ENCODE data around the gene KDM7A. TPM values are rescaled to one million over a fixed set of nuclear protein-coding genes. Genes with fewer than 3 reads are reported as not detected.

KDM7A gene
- total and polyA plus RNA-seq, 2 of the 8 experiments (the other 6 are each of a cell fraction or from before 2014, with no cell fraction given): 2.2 to 12.5 TPM

DNA sequence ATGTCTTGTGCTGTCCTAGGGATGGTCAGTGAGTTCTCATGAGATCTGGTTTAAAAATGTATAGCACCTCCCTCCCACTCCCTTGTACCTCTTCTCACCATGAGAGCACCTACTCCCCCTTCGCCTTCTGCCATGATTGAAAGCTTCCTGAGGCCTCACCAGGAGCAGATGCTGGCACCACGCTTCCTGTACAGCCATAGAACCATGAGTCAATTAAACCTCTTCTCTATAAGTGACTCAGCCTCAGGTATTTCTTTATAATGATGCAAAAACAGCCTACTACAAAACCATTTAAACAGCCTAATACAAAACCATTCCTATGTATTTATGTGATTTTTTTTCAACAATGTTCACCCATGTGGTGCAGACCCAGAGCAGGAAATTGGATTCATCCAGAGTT is 32.0 kb downstream of the KDM7A start:
- TF ChIP-seq POU5F1 (IDR thresholded peaks at IDR 0.05; ENCODE audit: low read depth, low read length) (no peak), NANOG (IDR thresholded peaks at IDR 0.05; ENCODE audit: insufficient read depth, low read depth, low read length, poor library complexity, severe bottlenecking) (no peak), EGR1 (IDR thresholded peaks at IDR 0.05; ENCODE audit: borderline replicate concordance, low read depth, low read length) (no peak), CTBP2 (IDR thresholded peaks at IDR 0.05; ENCODE audit: borderline replicate concordance, insufficient read depth, insufficient read length, low read length) (no peak), CEBPB (IDR thresholded peaks at IDR 0.05; ENCODE audit: low read depth, low read length) (no peak), TAF7 (optimal IDR thresholded peaks at IDR 0.05; ENCODE audit: borderline replicate concordance, low read depth, low read length) (no peak), RBBP5 (IDR thresholded peaks at IDR 0.05; ENCODE audit: borderline replicate concordance, low read depth, low read length) (no peak), CHD1 (IDR thresholded peaks at IDR 0.05; ENCODE audit: low read depth, low read length) (no peak), TBP (IDR thresholded peaks at IDR 0.05; ENCODE audit: low read depth, low read length) (no peak), HDAC2 (IDR thresholded peaks at IDR 0.05; ENCODE audit: borderline replicate concordance in 1 of 2, low read depth in 2 of 2, low read length in 2 of 2) (no peak), EP300 (IDR thresholded peaks at IDR 0.05; ENCODE audit: borderline replicate concordance in 1 of 2, low read depth in 2 of 2, low read length in 2 of 2) (no peak)
- peaks cover 0 to 16% of the 10 kb centered on the region in 2 experiments; a peak in 1 of 4 replicates for H3K79me2 ChIP-seq (ENCODE audit: control insufficient read depth in 1 of 2, insufficient read depth in 2 of 2, low read length in 2 of 2)
- peaks cover 0 to 3% (median 0%) of the 10 kb centered on the region in 4 experiments; a peak in 1 of 7 replicates for H3K4me1 ChIP-seq (replicated peaks in 1 of 4; ENCODE audit: control insufficient read depth in 3 of 4, insufficient read depth in 4 of 4, low read length in 3 of 4)
- no peak overlapping the region for H2AK5ac ChIP-seq (ENCODE audit: low read depth, low read length)
- H3K23ac ChIP-seq (ENCODE audit: insufficient read length): no peak overlapping the region
- no peak for DNase-seq (ENCODE audit: low read depth in 1 of 2, low spot score in 2 of 2)
- no peak overlapping the region for H3K4me3 ChIP-seq (ENCODE audit: extremely low read depth in 1 of 4, insufficient read depth in 2 of 4, low read depth in 3 of 4, low read length in 4 of 4)
- no peak overlapping the region for H3K4me2 ChIP-seq (ENCODE audit: insufficient read depth in 1 of 2, low read depth in 2 of 2, low read length in 2 of 2)
- H3K36me3 ChIP-seq (ENCODE audit: control insufficient read depth in 2 of 4, insufficient read depth in 4 of 4, low read length in 3 of 4): no peaks in the 10 kb centered on the region
- H4K5ac ChIP-seq (ENCODE audit: insufficient read length, low read depth, low read length): no peak overlapping the region
- no peak overlapping the region for H3K27ac ChIP-seq (ENCODE audit: low read depth, low read length)
- H3K9me3 ChIP-seq (ENCODE audit: insufficient read depth in 2 of 2, low read depth in 1 of 2, low read length in 1 of 2): no peaks in the 10 kb centered on the region
- no peak overlapping the region for H3K4ac ChIP-seq (replicated peaks; ENCODE audit: insufficient read length, low read depth, low read length)
- H2BK20ac ChIP-seq (ENCODE audit: low read length): no peak overlapping the region
- no peak overlapping the region for H2BK12ac ChIP-seq (ENCODE audit: low read depth, low read length)
- no peak overlapping the region for H3K9ac ChIP-seq (replicated peaks in 1 of 4; ENCODE audit: extremely low read depth in 1 of 4, low read depth in 3 of 4, low read length in 3 of 4)
- FAIRE-seq: no peak
- no peaks in the 10 kb centered on the region; the same call in 1 of the 2 replicates for H3K23me2 ChIP-seq (ENCODE audit: low read depth, low read length)
- no peak overlapping the region for H2BK5ac ChIP-seq (ENCODE audit: low read depth, low read length)
- H4K20me1 ChIP-seq (replicated peaks in 1 of 2; ENCODE audit: control insufficient read depth in 1 of 2, insufficient read depth in 2 of 2, low read length in 2 of 2): peaks cover 1 to 4% of the 10 kb centered on the region in 2 experiments
- no peak overlapping the region for H2BK15ac ChIP-seq (ENCODE audit: low read length)
- no peak overlapping the region for H3K18ac ChIP-seq (ENCODE audit: extremely low read depth, low read length)
- H4K91ac ChIP-seq (replicated peaks; ENCODE audit: insufficient read length, low read length): no peak overlapping the region
- ChIA-PET CTCF (ENCODE audit: partially characterized antibody) (no interaction called here), POLR2A (ENCODE audit: partially characterized antibody) (no interaction called here)
- H2AFZ ChIP-seq (ENCODE audit: low read length): no peak overlapping the region
- no peak overlapping the region for H2BK120ac ChIP-seq (replicated peaks; ENCODE audit: low read depth, low read length)
- no peaks in the 10 kb centered on the region for H3K27me3 ChIP-seq (replicated peaks in 1 of 4; ENCODE audit: control insufficient read depth in 3 of 4, extremely low read depth in 1 of 4, insufficient read depth in 3 of 4, low read length in 3 of 4)
- no peak overlapping the region for H4K8ac ChIP-seq (ENCODE audit: extremely low read depth, insufficient read depth, low read length)
- 92% methylated on average over 2 of the region's 2 CpGs; no CpG with 5 or more reads in 1 of the 2 experiments for WGBS, 2 experiments (ENCODE audit: extremely low coverage in 1 of 2, insufficient coverage in 1 of 2, insufficient read length in 1 of 2, insufficient replicate concordance in 2 of 2, low coverage in 1 of 2, low lambda C conversion rate in 2 of 2, missing lambda C conversion rate in 1 of 2)
- H3K56ac ChIP-seq (replicated peaks; ENCODE audit: insufficient read length, low read depth, low read length): no peak overlapping the region
- H3K14ac ChIP-seq (ENCODE audit: insufficient read length): no peak overlapping the region
- H3K79me1 ChIP-seq (ENCODE audit: low read depth, low read length): no peaks in the 10 kb centered on the region
